Cardiac septum (tissue), 1 donor: ENCODE data around the gene UTP4. TPM values are rescaled to one million over a fixed set of nuclear protein-coding genes. Genes with fewer than 3 reads are reported as not detected.
"Not testable (repeated sequence)": the region's sequence is repeated elsewhere in the genome, so short reads cannot be mapped to it uniquely, and the experiment has no call there.

Experiments used
- DNase-seq: peaks from one replicate; pipeline ENCODE4 v3.0.0-alpha.2; 2020; ENCODE audit warnings: low spot score
- intact Hi-C: fragments of 100-400 bp; cut with DNase I; formaldehyde crosslinking; loops from one replicate; pipeline ENCODE4 v1.14.0; 2022
- total RNA-seq: library from RNA; stranded (reverse); fragmentation: NEBNext Ultra II Directional; extraction: Animal tissue kit (Norgen Biotek cat#: 25700); gene quantifications from one replicate; pipeline ENCODE4 v1.2.1, GENCODE V29; 2021
- donor health status: DM: no; HTN: no; CAD: no.

Gene UTP4
- total RNA-seq, 1 donor from 2014 or later: 25.6 TPM

DNA sequence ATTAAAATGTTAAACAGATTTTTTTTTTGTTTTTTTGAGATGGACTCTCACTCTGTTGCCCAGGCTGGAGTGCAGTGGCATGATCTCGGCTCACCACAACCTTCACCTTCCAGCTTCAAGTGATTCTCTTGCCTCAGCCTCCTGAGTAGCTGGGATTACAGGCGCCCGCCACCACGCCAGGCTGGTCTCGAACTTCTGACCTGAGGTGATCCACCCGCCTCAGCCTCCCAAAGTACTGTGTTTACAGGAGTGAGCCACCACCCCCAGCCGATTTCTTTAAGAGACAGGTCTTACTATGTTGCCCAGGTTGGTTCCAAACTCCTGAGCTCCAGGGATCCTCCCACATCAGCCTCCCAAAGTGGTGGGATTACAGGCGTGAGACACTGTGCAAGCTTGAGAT is 8.0 kb upstream of the UTP4 start:
- intact Hi-C loops: loop anchor here (2.0 to 10.0 kb wide), 2 partner anchors 222 to 590 kb away; partner anchors contain the start of gene ZFP90
- peak; percentile 29 for DNase-seq

DNA sequence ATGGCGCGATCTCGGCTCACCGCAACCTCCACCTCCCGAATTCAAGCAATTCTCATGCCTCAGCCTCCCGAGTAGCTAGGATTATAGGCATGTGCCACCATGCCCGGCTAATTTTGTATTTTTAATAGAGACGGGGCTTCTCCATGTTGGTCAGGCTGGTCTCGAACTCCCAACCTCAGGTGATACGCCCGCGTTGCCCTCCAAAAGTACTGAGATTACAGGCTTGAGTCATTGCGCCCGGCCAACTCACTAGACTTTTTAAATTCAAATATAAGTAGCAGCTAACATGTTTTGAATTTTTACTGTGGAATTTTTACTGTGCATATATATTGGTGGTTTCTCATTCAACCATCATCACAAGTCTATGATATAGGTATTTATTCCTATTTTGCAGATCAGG is 7.5 kb upstream of the UTP4 start:
- intact Hi-C loops: loop anchor here (2.0 to 10.0 kb wide), 2 partner anchors 222 to 590 kb away; partner anchors contain the start of gene ZFP90
- peak; percentile 17 for DNase-seq

DNA sequence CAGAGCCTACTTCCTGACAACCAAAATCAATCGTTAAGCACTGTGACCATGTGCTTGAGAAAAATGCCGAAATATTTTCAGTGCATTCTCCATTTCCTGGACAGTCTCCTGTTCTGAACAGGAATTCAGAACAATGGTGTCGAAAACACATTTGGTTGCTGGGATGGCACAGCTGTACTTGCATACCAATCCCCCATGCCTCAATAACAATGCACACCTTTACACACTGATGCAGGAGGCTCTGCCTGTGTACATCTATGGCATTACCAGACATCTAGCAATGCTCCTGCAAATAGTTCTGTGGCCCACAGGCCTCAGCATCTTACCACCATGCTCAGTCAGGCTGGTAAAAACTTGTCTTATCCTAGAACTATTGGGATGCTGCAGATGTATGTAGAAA is 6.2 kb upstream of the UTP4 start:
- no peak for DNase-seq
- intact Hi-C loops: loop anchor here (10.0 kb wide), 1 partner anchor 591 kb away; the partner anchor contains the start of gene ZFP90

DNA sequence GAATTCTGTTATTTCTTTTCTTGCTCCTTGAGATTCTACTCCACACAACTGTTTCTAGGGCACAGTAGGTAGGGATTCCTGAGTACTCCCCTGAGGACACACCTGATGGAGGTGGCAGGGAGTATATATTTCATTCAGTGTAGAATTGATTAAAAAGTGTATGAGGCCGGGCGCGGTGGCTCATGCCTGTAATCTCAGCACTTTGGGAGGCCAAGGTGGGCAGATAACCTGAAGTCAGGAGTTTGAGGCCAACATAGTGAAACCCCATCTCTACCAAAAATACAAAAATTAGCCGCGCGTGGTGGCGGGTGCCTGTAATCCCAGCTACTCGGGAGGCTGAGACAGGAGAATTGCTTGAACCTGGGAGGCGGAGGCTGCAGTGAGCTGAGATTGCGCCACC is 5.6 kb upstream of the UTP4 start:
- DNase-seq: not testable (repeated sequence)
- intact Hi-C loops: loop anchor here (10.0 kb wide), 1 partner anchor 592 kb away; the partner anchor contains the start of gene ZFP90

DNA sequence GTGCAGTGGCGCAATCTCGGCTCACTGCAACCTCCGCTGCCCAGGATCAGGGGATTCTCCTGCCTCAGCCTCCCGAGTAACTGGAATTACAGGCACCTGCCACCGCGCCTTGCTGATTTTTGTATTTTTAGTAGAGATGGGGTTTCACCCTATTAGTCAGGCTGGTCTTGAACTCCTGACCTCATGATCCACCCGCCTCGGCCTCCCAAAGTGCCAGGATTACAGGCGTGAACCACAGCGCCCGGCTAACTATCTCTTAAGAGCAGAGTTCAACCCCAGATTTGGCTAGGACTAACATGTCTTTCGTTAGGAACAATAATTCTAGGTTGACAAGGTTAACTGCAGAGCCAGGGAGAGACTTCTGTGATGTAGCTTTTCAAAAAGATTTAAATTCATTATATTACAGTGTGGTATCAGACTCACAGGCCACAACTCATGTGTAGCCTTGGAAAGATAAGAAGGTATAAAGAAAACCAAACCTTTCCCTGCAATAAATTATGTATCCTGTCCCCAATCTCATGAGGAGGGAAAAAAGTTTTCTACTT is 4.4 kb upstream of the UTP4 start:
- intact Hi-C loops: loop anchor here (10.0 kb wide), 1 partner anchor 593 kb away; the partner anchor contains the start of gene ZFP90

DNA sequence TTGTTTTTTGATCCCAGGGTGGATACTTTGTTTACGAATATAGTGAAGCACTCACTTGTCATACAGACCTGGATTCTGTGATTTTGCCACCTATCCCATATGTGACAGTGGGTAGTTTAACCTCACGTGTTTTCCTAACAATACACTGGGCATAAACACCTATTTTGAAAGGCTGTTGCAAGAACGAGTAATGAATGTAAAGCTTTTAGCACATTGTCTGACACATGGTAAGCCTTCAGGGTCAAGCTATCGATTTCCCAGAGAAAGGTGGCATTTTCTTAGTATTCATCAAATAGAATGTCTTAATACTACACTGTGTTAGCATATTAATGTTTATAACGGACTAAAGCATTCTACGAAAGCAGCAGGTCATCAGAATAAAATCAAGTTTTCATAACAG is 2.0 kb upstream of the UTP4 start:
- DNase-seq: no peak
- intact Hi-C loops: no loop called here

More for the DNA sequence above, 4.4 kb upstream of the UTP4 start:
- no peak for DNase-seq

DNA sequence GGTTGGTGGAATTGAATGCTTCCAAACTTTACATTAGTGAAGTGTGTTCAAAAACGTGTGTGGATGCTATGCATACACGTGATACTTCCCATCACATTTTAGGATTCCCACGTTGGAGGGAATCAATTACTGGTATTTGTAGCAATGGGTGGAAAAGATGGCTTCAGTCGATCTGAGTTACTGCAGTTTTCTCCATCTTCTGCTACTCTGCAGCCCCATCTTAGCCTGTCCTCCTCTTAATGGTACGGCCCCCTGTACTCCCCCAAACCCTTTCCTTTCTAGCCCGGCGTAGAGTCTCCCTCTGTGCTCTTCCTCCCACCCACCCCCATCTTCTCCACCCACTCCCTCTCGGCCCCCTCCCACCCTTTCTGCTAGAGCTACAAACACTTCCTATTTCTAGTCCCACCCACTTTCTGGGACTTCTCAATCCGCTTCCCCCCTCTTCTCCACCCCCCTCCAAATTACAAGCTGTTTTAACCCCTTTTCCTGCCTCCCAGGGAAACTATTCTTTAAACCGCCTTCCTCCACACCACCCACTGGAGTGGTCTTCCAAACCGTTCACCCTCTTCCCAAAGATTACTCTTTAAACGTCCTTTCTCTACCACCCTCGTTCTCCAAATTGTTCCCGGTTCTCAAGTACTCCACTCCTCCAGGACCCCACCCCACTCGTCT is 1.1 kb upstream of the UTP4 start:
- intact Hi-C loops: no loop called here

DNA sequence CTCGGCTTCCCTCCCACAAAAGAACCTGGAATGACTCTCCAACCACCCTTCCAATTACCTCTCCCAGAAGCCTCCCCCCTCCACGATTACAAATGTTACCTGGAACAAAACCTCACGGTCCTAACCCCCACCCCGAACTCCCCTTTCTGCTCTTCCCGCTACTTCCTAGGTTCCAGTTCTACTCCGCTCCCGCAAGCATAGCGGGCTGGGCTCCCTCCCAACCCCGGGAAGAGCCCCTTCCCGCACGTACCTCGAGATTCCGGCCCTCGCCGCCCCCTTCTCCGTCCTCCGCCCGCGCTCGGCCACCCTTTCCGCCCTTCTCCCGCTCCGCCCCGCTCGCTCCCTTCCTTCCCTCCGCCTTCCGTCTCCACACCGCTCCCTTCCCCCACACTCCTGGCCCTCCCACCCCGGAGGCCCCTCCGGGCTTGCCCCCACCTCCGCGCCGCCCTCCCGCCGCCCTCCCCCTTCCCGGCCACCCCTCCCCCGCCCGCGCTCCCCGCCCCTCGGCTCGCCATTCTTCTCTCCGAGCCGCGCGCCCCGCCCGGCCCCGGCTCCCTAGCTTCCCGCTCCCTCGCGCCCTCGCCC is 518 bp upstream of the UTP4 start:
- intact Hi-C loops: no loop called here

More for the DNA sequence above, 1.1 kb upstream of the UTP4 start:
- DNase-seq: no peak

DNA sequence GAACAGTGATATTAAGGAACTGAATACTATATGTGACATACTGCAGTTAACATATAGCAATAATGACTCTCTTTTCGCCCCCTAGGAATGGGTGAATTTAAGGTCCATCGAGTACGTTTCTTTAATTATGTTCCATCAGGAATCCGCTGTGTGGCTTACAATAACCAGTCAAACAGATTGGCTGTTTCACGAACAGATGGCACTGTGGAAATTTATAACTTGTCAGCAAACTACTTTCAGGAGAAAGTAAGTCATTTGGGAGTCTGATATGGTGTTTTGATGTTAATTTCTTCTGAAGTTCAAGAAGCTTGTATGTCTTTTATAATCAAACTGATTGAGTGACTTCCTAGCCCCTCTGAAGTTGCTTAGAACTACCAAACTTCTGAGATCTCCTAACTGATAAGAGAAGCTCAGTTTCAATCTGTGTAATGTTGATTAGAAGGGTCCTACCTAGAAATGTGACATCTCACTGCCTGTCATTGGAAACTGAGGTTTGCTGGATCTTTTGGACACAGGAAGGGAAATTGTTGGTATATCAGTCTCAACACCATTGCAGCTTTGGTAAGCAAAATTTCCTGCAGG is 1.0 kb downstream of the UTP4 start:
- intact Hi-C loops: no loop called here
- no peak for DNase-seq

More for the DNA sequence above, 518 bp upstream of the UTP4 start:
- peak; percentile 87 for DNase-seq

DNA sequence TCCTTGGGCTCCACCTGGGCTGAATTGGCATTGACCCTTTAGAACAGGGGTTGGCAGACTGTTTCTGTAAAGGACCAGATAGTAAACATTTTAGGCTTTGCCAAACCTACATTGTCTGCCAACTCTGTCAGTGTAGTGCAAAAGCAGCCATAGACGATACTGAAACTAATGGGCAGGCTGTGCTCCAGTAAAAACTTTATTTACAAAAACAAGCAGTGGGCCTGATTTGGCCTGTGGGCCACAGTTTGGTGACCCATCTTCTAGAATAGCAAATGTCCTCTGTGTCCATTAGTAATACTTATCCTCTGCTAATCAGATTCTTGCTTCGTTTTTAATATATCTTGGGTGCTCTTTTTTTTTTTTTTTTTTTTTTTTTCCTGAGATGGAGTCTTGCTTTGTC is 6.2 kb downstream of the UTP4 start:
- intact Hi-C loops: no loop called here

DNA sequence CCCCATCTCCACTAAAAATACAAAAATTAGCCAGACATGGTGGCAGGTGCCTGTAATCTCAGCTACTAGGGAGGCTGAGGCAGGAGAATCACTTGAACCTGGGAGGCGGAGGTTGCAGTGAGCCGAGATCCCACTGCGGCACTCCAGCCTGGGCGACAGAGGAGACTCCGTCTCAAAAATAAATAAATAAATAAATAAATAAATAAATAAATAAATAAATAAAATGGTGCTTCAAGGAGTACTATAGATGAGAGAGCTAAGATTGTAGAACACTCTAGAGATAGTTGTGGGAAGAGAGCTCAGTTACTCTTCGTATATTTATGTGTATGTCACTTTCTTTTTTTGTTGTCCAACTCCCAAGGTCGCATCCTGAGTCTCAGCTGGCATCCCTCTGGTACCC is 7.0 kb downstream of the UTP4 start:
- DNase-seq, intact Hi-C loops: not testable (repeated sequence)

More for the DNA sequence above, 6.2 kb downstream of the UTP4 start:
- no peak for DNase-seq

DNA sequence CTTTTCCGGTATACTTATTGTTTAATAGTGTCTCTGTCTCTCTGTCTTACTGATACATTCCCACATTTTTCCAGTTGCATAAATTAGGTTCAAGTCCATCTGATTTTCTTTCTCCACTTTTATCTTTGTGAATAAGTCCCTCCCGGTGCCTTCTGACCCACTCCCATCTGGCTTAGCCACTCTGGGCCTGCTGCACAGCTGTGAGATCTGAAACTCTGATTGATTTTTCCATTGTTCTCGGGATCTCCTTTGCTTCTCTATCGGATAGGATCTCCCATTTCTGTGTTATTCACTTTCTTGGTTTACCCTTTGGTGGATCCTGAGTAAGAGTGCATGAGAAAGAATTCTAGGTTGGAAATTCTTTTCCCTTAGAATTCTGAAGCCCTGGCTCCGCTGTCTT is 8.6 kb downstream of the UTP4 start:
- intact Hi-C loops: no loop called here
- no peak for DNase-seq

DNA sequence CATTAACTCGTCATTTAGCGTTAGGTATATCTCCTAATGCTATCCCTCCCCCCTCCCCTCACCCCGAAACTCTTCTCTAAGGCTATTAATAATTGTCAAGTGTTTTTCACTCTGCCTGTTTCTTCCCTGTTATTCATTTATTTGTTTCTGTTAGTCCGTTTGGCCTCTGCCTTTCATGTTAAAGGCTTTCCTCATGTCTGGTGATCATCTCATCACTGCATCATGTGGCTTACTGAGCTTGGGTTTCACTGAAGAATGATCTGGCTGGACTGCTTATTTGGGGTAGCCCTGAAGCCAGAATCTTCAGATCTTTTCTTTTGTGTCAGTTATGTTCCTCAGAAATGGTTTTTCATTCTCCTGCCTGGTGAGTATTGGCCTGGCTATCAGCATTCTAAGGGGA is 9.5 kb downstream of the UTP4 start:
- intact Hi-C loops: no loop called here
- no peak for DNase-seq

DNA sequence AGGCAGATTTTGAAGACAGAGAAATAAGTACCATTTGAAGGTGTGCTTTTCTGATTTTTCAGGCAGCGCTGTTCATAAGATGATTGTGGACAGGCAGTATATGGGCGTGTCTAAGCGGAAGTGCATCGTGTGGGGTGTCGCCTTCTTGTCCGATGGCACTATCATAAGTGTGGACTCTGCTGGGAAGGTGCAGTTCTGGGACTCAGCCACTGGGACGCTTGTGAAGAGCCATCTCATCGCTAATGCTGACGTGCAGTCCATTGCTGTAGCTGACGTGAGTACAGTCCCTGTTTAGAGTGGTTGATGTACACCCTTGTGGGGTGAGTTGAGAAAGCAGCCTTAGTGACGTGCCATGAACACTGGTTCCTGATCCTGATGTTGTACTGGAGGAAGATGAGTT is 10.7 kb downstream of the UTP4 start:
- no peak for DNase-seq
- intact Hi-C loops: no loop called here

DNA sequence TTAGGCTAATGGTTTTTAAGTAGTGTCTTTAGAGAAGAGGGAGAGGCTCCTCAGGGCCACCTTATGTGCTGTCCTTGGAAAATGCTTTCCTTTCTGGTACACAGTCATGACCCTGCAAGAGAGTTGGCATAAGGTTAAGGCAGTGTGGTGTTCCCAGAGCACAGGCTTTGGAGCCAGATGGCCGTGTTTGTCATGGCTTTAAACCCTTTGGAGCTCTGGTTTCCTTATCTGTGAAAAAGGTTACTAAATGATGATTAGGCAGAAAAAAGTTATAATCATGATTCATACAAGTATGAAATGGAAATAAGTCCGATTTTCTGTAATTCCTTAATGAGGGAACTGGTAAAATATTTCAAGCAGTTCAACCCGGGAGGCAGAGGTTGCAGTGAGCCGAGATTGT is 13.2 kb downstream of the UTP4 start:
- intact Hi-C loops: no loop called here
- DNase-seq: no peak

DNA sequence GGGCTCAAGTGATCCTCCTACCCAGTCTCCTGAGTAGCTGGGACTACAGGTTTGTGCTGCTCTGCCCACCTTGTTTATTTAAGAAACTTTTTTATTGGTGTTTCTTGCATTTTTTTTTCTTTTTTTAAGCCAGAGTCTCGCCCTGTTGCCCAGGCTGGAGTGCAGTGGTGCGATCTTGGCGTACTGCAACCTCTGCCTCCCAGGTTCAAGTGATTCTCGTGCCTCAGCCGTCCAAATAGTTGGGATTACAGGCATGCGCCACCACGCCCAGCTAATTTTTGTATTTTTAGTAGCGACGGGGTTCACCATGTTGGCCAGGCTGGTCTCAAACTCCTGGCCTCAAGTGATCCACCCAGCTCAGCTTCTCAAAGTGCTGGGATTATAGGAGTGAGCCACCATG is 17.2 kb downstream of the UTP4 start:
- intact Hi-C loops: loop anchor here (1.0 kb wide), 1 partner anchor 138 kb away; no protein-coding TSS in a partner anchor
- DNase-seq: not testable (repeated sequence)

DNA sequence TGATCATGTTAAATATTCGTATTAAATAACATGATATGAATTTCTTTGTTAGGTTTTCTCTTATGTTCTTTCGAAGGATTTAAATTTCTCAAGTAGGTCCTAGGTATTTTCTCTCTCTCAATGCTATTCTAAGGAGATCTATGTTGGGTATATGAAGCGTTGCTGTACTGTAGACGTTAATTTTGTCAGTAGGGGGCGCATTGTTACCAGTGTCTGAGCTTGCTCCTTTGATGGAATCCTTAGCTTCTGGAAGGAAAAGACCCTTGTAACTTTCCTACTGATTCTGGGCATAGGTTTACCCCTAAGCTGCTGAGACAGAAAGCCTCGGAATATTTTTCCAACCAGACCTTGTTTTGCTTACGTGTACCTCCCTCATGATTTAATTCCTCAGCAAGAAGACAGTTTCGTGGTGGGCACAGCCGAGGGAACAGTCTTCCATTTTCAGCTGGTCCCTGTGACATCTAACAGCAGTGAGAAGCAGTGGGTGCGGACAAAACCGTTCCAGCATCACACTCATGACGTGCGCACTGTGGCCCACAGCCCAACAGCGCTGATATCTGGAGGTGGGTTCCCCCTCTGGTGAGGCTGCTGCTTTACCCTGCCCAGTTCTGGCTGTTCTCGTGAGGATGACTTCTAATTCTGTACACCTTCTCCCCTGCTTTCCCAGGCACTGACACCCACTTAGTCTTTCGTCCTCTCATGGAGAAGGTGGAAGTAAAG is 17.9 kb downstream of the UTP4 start:
- intact Hi-C loops: loop anchor here (1.0 kb wide), 1 partner anchor 137 kb away; no protein-coding TSS in a partner anchor
- DNase-seq: no peak

DNA sequence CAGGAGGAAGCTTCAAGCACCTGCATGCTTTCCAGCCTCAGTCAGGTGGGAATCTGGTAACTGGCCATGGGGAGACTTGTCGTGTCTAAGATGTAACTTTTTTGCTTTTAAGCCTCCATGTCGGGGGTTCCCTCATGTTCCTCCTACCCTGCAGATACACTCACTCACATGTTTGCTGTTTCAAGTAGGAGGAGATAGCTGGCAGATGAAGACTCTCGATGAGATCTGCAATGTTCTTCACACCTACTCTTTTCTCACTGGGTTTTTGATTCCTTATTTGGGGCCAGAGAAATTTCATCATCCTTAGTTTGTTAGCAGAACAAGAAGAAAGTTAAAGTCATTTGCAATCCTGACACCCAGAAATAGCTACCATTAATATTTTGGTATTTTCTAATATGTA is 24.7 kb downstream of the UTP4 start:
- no peak for DNase-seq
- intact Hi-C loops: no loop called here

DNA sequence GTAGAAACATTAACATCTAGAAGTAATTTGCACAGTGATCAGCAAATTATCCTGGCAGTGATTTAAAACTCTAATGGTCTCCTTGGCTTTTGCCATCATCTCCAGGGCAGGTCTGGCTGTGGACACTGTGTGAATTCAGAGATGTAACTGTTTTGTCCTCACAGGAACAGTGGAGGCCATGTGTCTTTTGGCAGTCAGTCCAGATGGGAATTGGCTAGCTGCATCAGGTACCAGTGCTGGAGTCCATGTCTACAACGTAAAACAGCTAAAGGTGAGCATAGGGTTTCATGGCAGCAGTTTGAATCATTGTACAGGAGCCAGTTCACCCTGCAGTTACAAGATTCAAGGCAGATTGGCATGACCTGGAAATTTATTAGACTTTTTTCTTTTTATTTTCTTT is 27.7 kb downstream of the UTP4 start:
- intact Hi-C loops: no loop called here
- no peak for DNase-seq

DNA sequence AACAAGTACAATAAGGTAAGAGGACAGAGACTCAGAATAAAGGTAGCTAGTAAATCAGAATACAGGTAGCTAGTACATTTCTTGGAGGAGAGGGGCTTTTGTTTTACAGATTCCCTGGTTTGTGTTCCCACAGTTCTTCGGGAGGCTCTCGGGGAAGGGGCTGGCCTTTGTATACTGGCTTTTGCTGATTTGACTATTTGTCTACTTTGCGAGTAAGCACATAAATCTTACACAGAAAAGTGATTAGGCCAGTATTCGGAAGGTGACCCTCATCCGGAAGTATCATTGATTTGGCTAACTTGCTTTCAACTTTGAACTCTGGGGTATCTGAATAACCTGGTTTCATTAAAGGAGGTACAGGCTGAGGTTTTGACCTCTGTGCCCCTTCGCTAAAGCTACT is 33.1 kb downstream of the UTP4 start:
- no peak for DNase-seq
- intact Hi-C loops: no loop called here
